SIG-M5 treated with dmso at 0.1 percent for 504 hours (cell line): Measurements from ENCODE around the gene CREB3L4.
"Not testable (repeated sequence)": the region's sequence is repeated elsewhere in the genome, so short reads cannot be mapped to it uniquely, and the experiment has no call there.

Experiments used
- DNase-seq: peaks from one replicate; lab custom pipeline; 2025; ENCODE audit not compliant: unreplicated experiment; lab: John Stamatoyannopoulos, UW

The CREB3L4 gene

GRCh38 chr1:153984123-153984894 lies 16.6 kb downstream of the CREB3L4 start:
- DNase-seq, result no peak

- peak; percentile 93 for DNase-seq
Observed at GRCh38 chr1:153985341-153985912, 17.7 kb downstream of the CREB3L4 start.

GRCh38 chr1:153985941-153986761 lies 18.4 kb downstream of the CREB3L4 start, which contains the start of gene RAB13:
Gene RAB13 (minus strand): TSS chr1:153986339. CDS start chr1:153986236, 103 bp downstream.
- DNase-seq, result peak; percentile 56

GRCh38 chr1:153987621-153988020 lies 19.9 kb downstream of the CREB3L4 start:
- no peak for DNase-seq

GRCh38 chr1:153990468-153991150 lies 22.9 kb downstream of the CREB3L4 start, which contains the start of gene RPS27:
Gene RPS27 (plus strand): TSS chr1:153990762. CDS start chr1:153990797, 35 bp downstream.
- DNase-seq, result peak; percentile 100

- no peak for DNase-seq
Observed at GRCh38 chr1:153991151-153991630, 23.5 kb downstream of the CREB3L4 start.

- DNase-seq, result no peak
Observed at GRCh38 chr1:153991806-153992205, 24.1 kb downstream of the CREB3L4 start.

GRCh38 chr1:153995202-153995601 lies 27.5 kb downstream of the CREB3L4 start:
- DNase-seq, result no peak

- no peak for DNase-seq
Observed at GRCh38 chr1:153995640-153996039, 27.9 kb downstream of the CREB3L4 start.

GRCh38 chr1:153996882-153997281 lies 29.2 kb downstream of the CREB3L4 start:
- not testable (repeated sequence) for DNase-seq

GRCh38 chr1:154000420-154000819 lies 32.7 kb downstream of the CREB3L4 start:
- DNase-seq, result no peak

GRCh38 chr1:154006136-154006535 lies 38.4 kb downstream of the CREB3L4 start:
- no peak for DNase-seq

GRCh38 chr1:154012129-154012528 lies 44.4 kb downstream of the CREB3L4 start:
- no peak for DNase-seq

- not testable (repeated sequence) for DNase-seq
Observed at GRCh38 chr1:154012543-154012942, 44.8 kb downstream of the CREB3L4 start.

- peak; percentile 76 for DNase-seq
Observed at GRCh38 chr1:154014154-154014907, 46.6 kb downstream of the CREB3L4 start.

GRCh38 chr1:154019269-154019668 lies 51.6 kb downstream of the CREB3L4 start:
- DNase-seq, result no peak

- no peak for DNase-seq
Observed at GRCh38 chr1:154019940-154020339, 52.2 kb downstream of the CREB3L4 start.
